Fibroblast of lung (primary cell): Measurements from ENCODE around the gene CIC. TPM values are rescaled to one million over a fixed set of nuclear protein-coding genes. Genes with fewer than 3 reads are reported as not detected.

Experiments used
- DNase-seq, 2 donors: peaks; one replicate each; pipeline versions ENCODE4 v3.0.0 to v3.0.0-alpha.2; 2010; ENCODE audit warnings: low read depth in 2 of 2
- H2AFZ ChIP-seq: 2 replicates; pipeline ENCODE4 v1.5.1; 2012; ENCODE audit warnings: low read length, control low read depth, inconsistent platforms
- H3K27ac ChIP-seq: 2 replicates; pipeline ENCODE4 v1.5.1; 2011; ENCODE audit warnings: low read length, control low read depth; ENCODE audit not compliant: insufficient read depth
- H3K27me3 ChIP-seq: 2 replicates; pipeline ENCODE4 v1.5.1; 2011; ENCODE audit warnings: mild to moderate bottlenecking, low read length; ENCODE audit not compliant: control insufficient read depth, insufficient read depth
- H3K36me3 ChIP-seq: 2 replicates; pipeline ENCODE4 v1.5.1; 2011; ENCODE audit warnings: low read length; ENCODE audit not compliant: control insufficient read depth, insufficient read depth
- H3K4me1 ChIP-seq: 2 replicates; pipeline ENCODE4 v1.5.1; 2011; ENCODE audit warnings: low read length; ENCODE audit not compliant: control insufficient read depth, insufficient read depth; ENCODE audit errors: extremely low read depth
- H3K4me2 ChIP-seq: 2 replicates; pipeline ENCODE4 v1.5.1; 2011; ENCODE audit warnings: low read length, control low read depth; ENCODE audit not compliant: insufficient read depth; ENCODE audit errors: extremely low read depth
- H3K4me3 ChIP-seq, 4 experiments: fragments of 200-600 bp in 1 of 4; sonication (generic) in 1 of 4; replicated peaks in 1 of 4; 2 replicates each; pipeline ENCODE4 v1.5.1; 2011 to 2016; ENCODE audit warnings: low read length in 4 of 4, low read depth in 3 of 4, mild to moderate bottlenecking in 3 of 4, control low read depth in 2 of 4, inconsistent platforms in 1 of 4, mixed read lengths in 1 of 4; ENCODE audit not compliant: insufficient read depth in 1 of 4; ENCODE audit errors: control extremely low read depth in 1 of 4
- H3K79me2 ChIP-seq: 2 replicates; pipeline ENCODE4 v1.5.1; 2012; ENCODE audit warnings: mild to moderate bottlenecking, low read length, inconsistent platforms; ENCODE audit not compliant: control insufficient read depth, insufficient read depth
- H3K9ac ChIP-seq: 2 replicates; pipeline ENCODE4 v1.5.1; 2011; ENCODE audit warnings: mild to moderate bottlenecking, low read length, control low read depth; ENCODE audit not compliant: insufficient read depth
- H3K9me3 ChIP-seq: 2 replicates; pipeline ENCODE4 v1.5.1; 2012; ENCODE audit warnings: low read depth, low read length; ENCODE audit not compliant: control insufficient read depth, insufficient read depth
- H4K20me1 ChIP-seq: 2 replicates; pipeline ENCODE4 v1.5.1; 2011; ENCODE audit warnings: low read length; ENCODE audit not compliant: control insufficient read depth, insufficient read depth; ENCODE audit errors: extremely low read depth
- EZH2 ChIP-seq: IDR thresholded peaks from 2 replicates; pipeline ENCODE4 v1.5.1; 2012; ENCODE audit warnings: low read length, control low read depth, mild to moderate bottlenecking; ENCODE audit errors: missing control alignments
- polyA plus RNA-seq, 2 donors: library from polyadenylated mRNA; depleted of rRNA in 1 of 2; stranded (reverse) in 1 of 2; unstranded in 1 of 2; fragments of >200 nt; gene quantifications; 2 replicates each; pipeline ENCODE4 v1.2.1, GENCODE V29; 2011 to 2012; ENCODE audit warnings: missing spikeins in 1 of 2
- total RNA-seq: library from RNA; depleted of rRNA; stranded (reverse); fragments of >200 nt; gene quantifications from 2 replicates; pipeline ENCODE4 v1.2.1, GENCODE V29; 2014
- TF ChIP-seq, protein P1 (sequence below), 2 donors: IDR thresholded peaks in 1 of 2; conservative IDR thresholded peaks in 1 of 2; 1 replicate in 1 of 2; 2 replicates in 1 of 2; pipeline ENCODE4 v1.5.1; 2011 to 2012; ENCODE audit warnings: low read length in 2 of 2, control low read depth in 1 of 2, inconsistent platforms in 1 of 2, low read depth in 1 of 2, mild to moderate bottlenecking in 1 of 2

CIC gene
- total and polyA plus RNA-seq, 2 donors (not counting 1 experiment from before 2014, with no cell fraction given), result 8.5 to 23.6 TPM

DNA sequence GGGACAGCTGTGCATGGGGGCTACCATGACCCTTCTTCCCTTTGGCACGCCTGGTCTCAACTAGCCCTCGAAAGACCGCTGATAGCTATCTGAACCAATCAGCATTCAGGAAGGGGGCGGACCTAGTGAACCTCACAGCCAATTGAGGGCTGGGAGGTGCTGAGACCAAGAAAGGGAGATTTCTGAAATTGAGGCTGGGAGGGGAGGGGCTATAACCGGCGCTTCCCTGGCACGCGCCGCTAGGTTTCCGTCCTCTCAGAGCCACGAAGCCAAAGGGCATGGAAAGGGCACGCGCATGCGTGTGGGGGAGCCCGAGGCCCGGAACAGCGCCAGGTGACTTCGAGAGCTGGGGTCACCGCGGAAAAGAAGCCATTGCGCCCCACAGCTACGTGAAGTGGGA is 37.6 kb downstream of the CIC start:
- Histone ChIP-seq H2AFZ (no peak overlapping the region), H3K9me3 (no peaks in the 10 kb centered on the region), H3K4me2 (no peak overlapping the region), H3K4me3 (no peak overlapping the region), H3K27ac (no peak overlapping the region), H3K4me1 (no peaks in the 10 kb centered on the region), H3K36me3 (no peaks in the 10 kb centered on the region), H4K20me1 (no peaks in the 10 kb centered on the region), H3K79me2 (no peaks in the 10 kb centered on the region), H3K9ac (no peak overlapping the region), H3K27me3 (no peaks in the 10 kb centered on the region)
- TF ChIP-seq EZH2, result no peak
- TF ChIP-seq, protein P1, sequence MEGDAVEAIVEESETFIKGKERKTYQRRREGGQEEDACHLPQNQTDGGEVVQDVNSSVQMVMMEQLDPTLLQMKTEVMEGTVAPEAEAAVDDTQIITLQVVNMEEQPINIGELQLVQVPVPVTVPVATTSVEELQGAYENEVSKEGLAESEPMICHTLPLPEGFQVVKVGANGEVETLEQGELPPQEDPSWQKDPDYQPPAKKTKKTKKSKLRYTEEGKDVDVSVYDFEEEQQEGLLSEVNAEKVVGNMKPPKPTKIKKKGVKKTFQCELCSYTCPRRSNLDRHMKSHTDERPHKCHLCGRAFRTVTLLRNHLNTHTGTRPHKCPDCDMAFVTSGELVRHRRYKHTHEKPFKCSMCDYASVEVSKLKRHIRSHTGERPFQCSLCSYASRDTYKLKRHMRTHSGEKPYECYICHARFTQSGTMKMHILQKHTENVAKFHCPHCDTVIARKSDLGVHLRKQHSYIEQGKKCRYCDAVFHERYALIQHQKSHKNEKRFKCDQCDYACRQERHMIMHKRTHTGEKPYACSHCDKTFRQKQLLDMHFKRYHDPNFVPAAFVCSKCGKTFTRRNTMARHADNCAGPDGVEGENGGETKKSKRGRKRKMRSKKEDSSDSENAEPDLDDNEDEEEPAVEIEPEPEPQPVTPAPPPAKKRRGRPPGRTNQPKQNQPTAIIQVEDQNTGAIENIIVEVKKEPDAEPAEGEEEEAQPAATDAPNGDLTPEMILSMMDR (conservative IDR thresholded peaks at IDR 0.05 in 1 of 2, IDR thresholded peaks at IDR 0.05 in 1 of 2; ENCODE audit: low read depth in 1 of 2, low read length in 2 of 2), result no peak
- DNase-seq, result no peak

DNA sequence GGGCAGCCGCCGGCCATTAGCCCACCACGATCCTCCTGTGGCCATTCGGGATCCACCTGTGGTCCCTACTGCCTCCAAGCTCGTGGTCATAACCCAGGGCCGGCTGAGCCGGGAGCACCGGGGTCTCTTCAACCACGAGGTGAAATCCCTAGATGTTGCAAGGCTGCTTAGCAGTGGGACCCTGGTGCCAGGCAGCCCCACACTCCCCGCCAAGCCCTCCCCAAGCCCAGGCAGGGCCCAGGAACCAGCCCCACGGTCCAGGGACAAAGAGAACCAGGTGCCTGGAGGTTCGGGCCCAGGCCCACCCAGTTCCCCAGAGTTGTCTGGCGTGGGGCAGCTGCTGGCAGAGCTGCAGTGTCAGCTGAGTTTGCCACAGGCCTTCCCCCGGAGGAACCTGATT is 40.6 kb downstream of the CIC start:
- TF ChIP-seq EZH2, result no peak
- TF ChIP-seq, protein P1 (conservative IDR thresholded peaks at IDR 0.05 in 1 of 2, IDR thresholded peaks at IDR 0.05 in 1 of 2; ENCODE audit: low read depth in 1 of 2, low read length in 2 of 2), result no peak
- no peaks in the 10 kb centered on the region for H3K4me1 ChIP-seq
- no peak overlapping the region for H2AFZ ChIP-seq
- no peaks in the 10 kb centered on the region for H3K79me2 ChIP-seq
- H3K36me3 ChIP-seq, result no peaks in the 10 kb centered on the region
- no peak overlapping the region for H3K4me2 ChIP-seq
- peaks cover 14% of the 10 kb centered on the region for H3K27me3 ChIP-seq
- H3K9ac ChIP-seq, result no peak overlapping the region
- DNase-seq, result no peak
- H3K4me3 ChIP-seq, result no peak overlapping the region
- no peaks in the 10 kb centered on the region for H3K9me3 ChIP-seq
- no peak overlapping the region for H3K27ac ChIP-seq
- no peaks in the 10 kb centered on the region for H4K20me1 ChIP-seq

DNA sequence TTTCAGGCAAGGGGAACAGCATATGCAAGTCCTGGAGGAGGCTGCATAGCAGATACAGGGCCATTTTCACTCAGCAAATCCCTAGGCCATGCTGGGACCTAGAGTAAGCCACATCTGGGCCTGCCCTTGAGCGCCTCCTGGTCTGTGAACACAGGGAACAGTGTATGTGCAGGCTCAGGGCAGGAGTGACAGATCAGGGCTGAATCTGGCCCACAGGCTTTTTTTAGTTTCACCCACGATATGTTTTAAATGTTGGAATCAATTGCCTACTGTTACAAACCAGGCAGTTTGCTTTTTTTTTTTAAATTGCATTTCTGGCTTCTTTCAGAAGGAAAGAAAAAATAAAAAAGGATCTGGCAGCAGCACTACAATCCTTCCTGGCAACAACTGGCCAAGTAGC is 42.6 kb downstream of the CIC start:
- H2AFZ ChIP-seq, result no peak overlapping the region
- no peaks in the 10 kb centered on the region for H4K20me1 ChIP-seq
- no peaks in the 10 kb centered on the region for H3K9me3 ChIP-seq
- H3K4me1 ChIP-seq, result no peaks in the 10 kb centered on the region
- no peak for TF ChIP-seq EZH2
- TF ChIP-seq, protein P1 (conservative IDR thresholded peaks at IDR 0.05 in 1 of 2, IDR thresholded peaks at IDR 0.05 in 1 of 2; ENCODE audit: low read depth in 1 of 2, low read length in 2 of 2), result peak in 1 of 2 donors; percentile 4
- no peak for DNase-seq
- H3K9ac ChIP-seq, result no peak overlapping the region
- H3K27ac ChIP-seq, result no peak overlapping the region
- no peak overlapping the region for H3K4me2 ChIP-seq
- no peaks in the 10 kb centered on the region for H3K79me2 ChIP-seq
- H3K4me3 ChIP-seq, result no peak overlapping the region
- peaks cover 16% of the 10 kb centered on the region for H3K27me3 ChIP-seq
- H3K36me3 ChIP-seq, result no peaks in the 10 kb centered on the region
